Subcutaneous adipose tissue (tissue), 4 donors: ENCODE measurements around the gene SNRNP48. TPM values are rescaled to one million over a fixed set of nuclear protein-coding genes. Genes with fewer than 3 reads are reported as not detected.

Source experiments
- CTCF ChIP-seq: fragments of 450-650 bp; IDR thresholded peaks from one replicate; pipeline ENCODE4 v1.5.1; 2016; ENCODE audit warnings: low read depth, mild to moderate bottlenecking, control low read depth, antibody characterized with exemption, moderate library complexity
- total RNA-seq, 4 donors: library from RNA; depleted of rRNA; stranded (reverse); fragments of >200 nt; gene quantifications; one replicate each; pipeline ENCODE4 v1.1.0, GENCODE V29; 2016

SNRNP48 gene
- total RNA-seq, 4 donors from 2014 or later, result 13.8 to 20.6 (median 14.8) TPM

- TF ChIP-seq CTCF, result no peak
Measured at GRCh38 chr6:7550433-7550801, 39.6 kb upstream of the SNRNP48 start.

GRCh38 chr6:7554533-7555275 is 35.3 kb upstream of the SNRNP48 start:
- no peak for TF ChIP-seq CTCF

- no peak for TF ChIP-seq CTCF
Measured at GRCh38 chr6:7555671-7556070, 34.3 kb upstream of the SNRNP48 start.

GRCh38 chr6:7556394-7557106 is 33.4 kb upstream of the SNRNP48 start:
- no peak for TF ChIP-seq CTCF

GRCh38 chr6:7557652-7558051 is 32.3 kb upstream of the SNRNP48 start:
- no peak for TF ChIP-seq CTCF

- TF ChIP-seq CTCF, result no peak
Measured at GRCh38 chr6:7558781-7559180, 31.2 kb upstream of the SNRNP48 start.

- no peak for TF ChIP-seq CTCF
Measured at GRCh38 chr6:7559196-7559595, 30.8 kb upstream of the SNRNP48 start.
